Measurements from ENCODE around the gene UBAC1.

UBAC1 gene

GRCh38 chr9:135983208-135984071 is 22.3 kb upstream of the UBAC1 start:
- TF ChIP-seq ZFX (IDR thresholded peaks at IDR 0.05) (no peak), CTCF (conservative IDR thresholded peaks at IDR 0.05) (no peak)
- H3K27ac ChIP-seq: no peak overlapping the region

- TF ChIP-seq ZFX (IDR thresholded peaks at IDR 0.05) (no peak), CTCF (conservative IDR thresholded peaks at IDR 0.05) (no peak)
- no peak overlapping the region for H3K27ac ChIP-seq
Observed at GRCh38 chr9:135982499-135983207, 21.5 kb upstream of the UBAC1 start.

- peak overlapping the region; percentile 9; the same call in 1 of the 2 replicates for H3K27ac ChIP-seq
- no peak for TF ChIP-seq ZFX (IDR thresholded peaks at IDR 0.05)
- no peak for TF ChIP-seq CTCF (conservative IDR thresholded peaks at IDR 0.05)
Observed at GRCh38 chr9:135980926-135981630, 19.9 kb upstream of the UBAC1 start.

- H3K27ac ChIP-seq: no peak overlapping the region
- TF ChIP-seq CTCF (conservative IDR thresholded peaks at IDR 0.05) (no peak), ZFX (IDR thresholded peaks at IDR 0.05) (no peak)
Observed at GRCh38 chr9:135979547-135980166, 18.5 kb upstream of the UBAC1 start.

GRCh38 chr9:135978642-135979546 is 17.7 kb upstream of the UBAC1 start:
- no peak overlapping the region for H3K27ac ChIP-seq
- no peak for TF ChIP-seq ZFX (IDR thresholded peaks at IDR 0.05)

GRCh38 chr9:135976944-135977343 is 15.8 kb upstream of the UBAC1 start:
- no peak overlapping the region for H3K27ac ChIP-seq
- no peak for TF ChIP-seq ZFX (IDR thresholded peaks at IDR 0.05)
- no peak for TF ChIP-seq CTCF (conservative IDR thresholded peaks at IDR 0.05)

- H3K27ac ChIP-seq: no peak overlapping the region
- no peak for TF ChIP-seq ZFX (IDR thresholded peaks at IDR 0.05)
- TF ChIP-seq CTCF (conservative IDR thresholded peaks at IDR 0.05): no peak
Observed at GRCh38 chr9:135976531-135976930, 15.4 kb upstream of the UBAC1 start.
